HFFc6 (cell line): ENCODE measurements around the gene EIF3C. TPM values are rescaled to one million over a fixed set of nuclear protein-coding genes. Genes with fewer than 3 reads are reported as not detected.
"Not testable (repeated sequence)": the region's sequence is repeated elsewhere in the genome, so short reads cannot be mapped to it uniquely, and the experiment has no call there.

Source experiments
- DNase-seq: peaks from one replicate; pipeline ENCODE4 v3.0.0-alpha.2; 2018
- H3K27ac Mint-ChIP-seq: 2 replicates; pipeline ENCODE4 v1.8.0; 2020; ENCODE audit warnings: mild to moderate bottlenecking, mixed read lengths
- H3K27me3 Mint-ChIP-seq: 2 replicates; pipeline ENCODE4 v1.8.0; 2021; ENCODE audit warnings: mild to moderate bottlenecking, moderate library complexity, mixed read lengths; ENCODE audit not compliant: insufficient read depth
- H3K36me3 Mint-ChIP-seq: 2 replicates; pipeline ENCODE4 v1.8.0; 2021; ENCODE audit warnings: low read depth, mixed read lengths
- H3K4me1 Mint-ChIP-seq: 2 replicates; pipeline ENCODE4 v1.8.0; 2020; ENCODE audit warnings: low read depth, mixed read lengths
- H3K4me3 Mint-ChIP-seq: 2 replicates; pipeline ENCODE4 v1.8.0; 2020; ENCODE audit warnings: mild to moderate bottlenecking, moderate library complexity, mixed read lengths
- H3K9me3 Mint-ChIP-seq: 2 replicates; pipeline ENCODE4 v1.8.0; 2020; ENCODE audit warnings: mild to moderate bottlenecking, mixed read lengths
- CTCF ChIP-seq: fragments of 200-600 bp; sonication (generic); IDR thresholded peaks from 2 replicates; pipeline ENCODE4 v1.5.0; 2021; ENCODE audit warnings: antibody characterized with exemption, mild to moderate bottlenecking
- total RNA-seq, 6 experiments: library from RNA; stranded (reverse); fragmentation: NEBNext Ultra II Directional; extraction: Animal tissue kit (Norgen Biotek cat#: 25700); gene quantifications; 2 replicates in 1 of 6; 3 replicates in 5 of 6; pipeline ENCODE4 v1.2.3, GENCODE V29; 2021

Gene EIF3C
- total RNA-seq, 6 experiments from 2014 or later = 565 to 629 (median 588) TPM

- not testable (repeated sequence) for H3K36me3 Mint-ChIP-seq, H3K27me3 Mint-ChIP-seq, H3K27ac Mint-ChIP-seq, H3K4me3 Mint-ChIP-seq, H3K4me1 Mint-ChIP-seq, DNase-seq, H3K9me3 Mint-ChIP-seq
These were observed 11.8 kb downstream of the EIF3C start for GRCh38 chr16:28722852-28723650.

- H3K27ac Mint-ChIP-seq, H3K36me3 Mint-ChIP-seq, H3K27me3 Mint-ChIP-seq, H3K4me1 Mint-ChIP-seq, H3K4me3 Mint-ChIP-seq, DNase-seq, H3K9me3 Mint-ChIP-seq: not testable (repeated sequence)
These were observed 20.0 kb downstream of the EIF3C start for GRCh38 chr16:28731253-28731652.

- H3K9me3 Mint-ChIP-seq, H3K36me3 Mint-ChIP-seq, H3K4me3 Mint-ChIP-seq, H3K27me3 Mint-ChIP-seq, H3K27ac Mint-ChIP-seq, H3K4me1 Mint-ChIP-seq: not testable (repeated sequence)
- DNase-seq = peak; percentile 6
These were observed 21.3 kb downstream of the EIF3C start for GRCh38 chr16:28732455-28733124.

- not testable (repeated sequence) for H3K4me1 Mint-ChIP-seq, H3K36me3 Mint-ChIP-seq, H3K9me3 Mint-ChIP-seq, H3K27me3 Mint-ChIP-seq, H3K27ac Mint-ChIP-seq, H3K4me3 Mint-ChIP-seq, DNase-seq
These were observed 28.5 kb downstream of the EIF3C start for GRCh38 chr16:28739787-28740186.

GRCh38 chr16:28740631-28741030, 29.4 kb downstream of the EIF3C start:
- not testable (repeated sequence) for H3K36me3 Mint-ChIP-seq, H3K9me3 Mint-ChIP-seq, H3K27ac Mint-ChIP-seq, H3K4me3 Mint-ChIP-seq, DNase-seq, H3K27me3 Mint-ChIP-seq, H3K4me1 Mint-ChIP-seq

- H3K27ac Mint-ChIP-seq, DNase-seq, H3K4me3 Mint-ChIP-seq, H3K9me3 Mint-ChIP-seq, H3K36me3 Mint-ChIP-seq, H3K4me1 Mint-ChIP-seq, H3K27me3 Mint-ChIP-seq: not testable (repeated sequence)
These were observed 30.0 kb downstream of the EIF3C start for GRCh38 chr16:28741295-28741694.

GRCh38 chr16:28746618-28747350, 35.5 kb downstream of the EIF3C start:
- H3K36me3 Mint-ChIP-seq = not testable (repeated sequence)

GRCh38 chr16:28749997-28750465, 38.8 kb downstream of the EIF3C start:
- not testable (repeated sequence) for H3K36me3 Mint-ChIP-seq, H3K27me3 Mint-ChIP-seq, H3K4me3 Mint-ChIP-seq, H3K9me3 Mint-ChIP-seq, H3K4me1 Mint-ChIP-seq, H3K27ac Mint-ChIP-seq
- peak; percentile 0 for DNase-seq
- TF ChIP-seq CTCF = peak; percentile 57; the same call in 1 of the 2 replicates

More at GRCh38 chr16:28746618-28747350, 35.5 kb downstream of the EIF3C start:
- not testable (repeated sequence) for H3K27ac Mint-ChIP-seq, H3K9me3 Mint-ChIP-seq, H3K4me1 Mint-ChIP-seq, H3K27me3 Mint-ChIP-seq, H3K4me3 Mint-ChIP-seq, DNase-seq

- H3K36me3 Mint-ChIP-seq = not testable (repeated sequence)
These were observed 39.3 kb downstream of the EIF3C start for GRCh38 chr16:28750469-28751067.

GRCh38 chr16:28751487-28751886, 40.2 kb downstream of the EIF3C start, which contains the start of gene NPIPB9:
Gene NPIPB9, plus strand, starts transcription at chr16:28751787.
- not testable (repeated sequence) for H3K9me3 Mint-ChIP-seq, H3K4me3 Mint-ChIP-seq, DNase-seq, H3K27me3 Mint-ChIP-seq, H3K4me1 Mint-ChIP-seq, H3K36me3 Mint-ChIP-seq, H3K27ac Mint-ChIP-seq

More at GRCh38 chr16:28750469-28751067, 39.3 kb downstream of the EIF3C start:
- not testable (repeated sequence) for H3K27ac Mint-ChIP-seq, H3K4me3 Mint-ChIP-seq, DNase-seq, H3K4me1 Mint-ChIP-seq, H3K9me3 Mint-ChIP-seq, H3K27me3 Mint-ChIP-seq

GRCh38 chr16:28781697-28782096, 70.4 kb downstream of the EIF3C start:
- H3K4me1 Mint-ChIP-seq = not testable (repeated sequence)

GRCh38 chr16:28782357-28782756, 71.1 kb downstream of the EIF3C start:
- H3K9me3 Mint-ChIP-seq, H3K27me3 Mint-ChIP-seq, H3K36me3 Mint-ChIP-seq, H3K4me3 Mint-ChIP-seq, DNase-seq, H3K4me1 Mint-ChIP-seq, H3K27ac Mint-ChIP-seq: not testable (repeated sequence)

More at GRCh38 chr16:28781697-28782096, 70.4 kb downstream of the EIF3C start:
- H3K36me3 Mint-ChIP-seq, H3K4me3 Mint-ChIP-seq, H3K9me3 Mint-ChIP-seq, H3K27ac Mint-ChIP-seq, H3K27me3 Mint-ChIP-seq, DNase-seq: not testable (repeated sequence)
